ENCODE measurements around the gene PCDH19.

The PCDH19 gene

DNA sequence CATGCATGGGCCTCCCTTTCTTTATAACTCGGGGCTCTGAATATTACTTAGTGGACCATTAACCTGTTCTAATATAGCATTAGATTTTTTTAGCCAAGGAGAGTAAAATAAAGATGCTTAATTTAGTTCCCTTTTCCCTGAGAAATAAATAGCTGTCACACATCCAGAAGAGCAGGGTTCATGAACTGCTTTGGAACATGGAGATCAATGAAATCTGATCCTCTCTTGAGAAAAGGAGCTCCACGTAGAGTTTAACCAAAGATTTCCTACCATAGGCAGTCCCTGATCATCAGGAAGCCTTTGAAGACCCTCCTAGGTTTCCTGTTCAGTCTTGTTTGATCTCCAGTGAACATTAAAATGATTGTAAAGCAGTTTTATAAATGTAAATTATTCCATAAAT, 8.5 kb upstream of the PCDH19 start:
- TF ChIP-seq TOX (CRISPR knock-in tag; IDR thresholded peaks at IDR 0.05; ENCODE audit: borderline replicate concordance) (no peak), BACH2 (CRISPR knock-in tag; IDR thresholded peaks at IDR 0.05; ENCODE audit: borderline replicate concordance) (no peak), ESRRG (CRISPR knock-in tag; IDR thresholded peaks at IDR 0.05) (no peak), PPARA (CRISPR knock-in tag; IDR thresholded peaks at IDR 0.05; ENCODE audit: borderline replicate concordance) (no peak), ZC3H10 (CRISPR knock-in tag; IDR thresholded peaks at IDR 0.05) (no peak), OSR1 (CRISPR knock-in tag; IDR thresholded peaks at IDR 0.05) (no peak), TCF4 (CRISPR knock-in tag; IDR thresholded peaks at IDR 0.05; ENCODE audit: borderline replicate concordance) (no peak), ZNF565 (CRISPR knock-in tag; conservative IDR thresholded peaks at IDR 0.05; ENCODE audit: low read depth) (no peak)
- TF ChIP-seq, protein P1, sequence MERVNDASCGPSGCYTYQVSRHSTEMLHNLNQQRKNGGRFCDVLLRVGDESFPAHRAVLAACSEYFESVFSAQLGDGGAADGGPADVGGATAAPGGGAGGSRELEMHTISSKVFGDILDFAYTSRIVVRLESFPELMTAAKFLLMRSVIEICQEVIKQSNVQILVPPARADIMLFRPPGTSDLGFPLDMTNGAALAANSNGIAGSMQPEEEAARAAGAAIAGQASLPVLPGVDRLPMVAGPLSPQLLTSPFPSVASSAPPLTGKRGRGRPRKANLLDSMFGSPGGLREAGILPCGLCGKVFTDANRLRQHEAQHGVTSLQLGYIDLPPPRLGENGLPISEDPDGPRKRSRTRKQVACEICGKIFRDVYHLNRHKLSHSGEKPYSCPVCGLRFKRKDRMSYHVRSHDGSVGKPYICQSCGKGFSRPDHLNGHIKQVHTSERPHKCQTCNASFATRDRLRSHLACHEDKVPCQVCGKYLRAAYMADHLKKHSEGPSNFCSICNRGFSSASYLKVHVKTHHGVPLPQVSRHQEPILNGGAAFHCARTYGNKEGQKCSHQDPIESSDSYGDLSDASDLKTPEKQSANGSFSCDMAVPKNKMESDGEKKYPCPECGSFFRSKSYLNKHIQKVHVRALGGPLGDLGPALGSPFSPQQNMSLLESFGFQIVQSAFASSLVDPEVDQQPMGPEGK (CRISPR knock-in tag; IDR thresholded peaks at IDR 0.05; ENCODE audit: borderline replicate concordance): no peak
- no peak for ATAC-seq

DNA sequence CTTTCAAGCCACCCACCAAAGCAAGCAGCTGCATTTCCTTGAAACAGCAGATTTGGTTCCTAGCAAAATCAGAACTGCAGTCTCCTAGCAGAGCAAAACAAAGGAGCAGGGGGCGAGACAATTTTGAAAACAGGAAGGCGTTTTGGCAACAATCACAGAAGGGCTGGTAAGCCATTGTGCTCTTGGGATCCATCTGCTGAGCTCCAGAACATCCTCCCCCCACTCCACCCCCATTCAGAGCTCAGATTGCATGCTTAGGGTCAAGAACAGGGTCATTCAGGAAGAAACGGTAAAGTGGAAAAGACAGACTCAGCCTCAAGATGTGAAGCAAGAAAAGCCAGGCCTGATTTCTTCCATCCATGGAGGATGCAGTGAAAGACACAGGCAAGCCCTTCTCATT, 7.6 kb upstream of the PCDH19 start:
- no peak for TF ChIP-seq SNAI2 (CRISPR knock-in tag; IDR thresholded peaks at IDR 0.05)
- TF ChIP-seq ZNF565 (CRISPR knock-in tag; conservative IDR thresholded peaks at IDR 0.05; ENCODE audit: low read depth): no peak
- no peak for TF ChIP-seq ZFP3 (CRISPR knock-in tag; IDR thresholded peaks at IDR 0.05)
- TF ChIP-seq RARB (CRISPR knock-in tag; IDR thresholded peaks at IDR 0.05): no peak
- TF ChIP-seq TOX (CRISPR knock-in tag; IDR thresholded peaks at IDR 0.05; ENCODE audit: borderline replicate concordance): no peak
- TF ChIP-seq BACH2 (CRISPR knock-in tag; IDR thresholded peaks at IDR 0.05; ENCODE audit: borderline replicate concordance): no peak
- TF ChIP-seq TCF4 (CRISPR knock-in tag; IDR thresholded peaks at IDR 0.05; ENCODE audit: borderline replicate concordance): no peak
- TF ChIP-seq, protein P2, sequence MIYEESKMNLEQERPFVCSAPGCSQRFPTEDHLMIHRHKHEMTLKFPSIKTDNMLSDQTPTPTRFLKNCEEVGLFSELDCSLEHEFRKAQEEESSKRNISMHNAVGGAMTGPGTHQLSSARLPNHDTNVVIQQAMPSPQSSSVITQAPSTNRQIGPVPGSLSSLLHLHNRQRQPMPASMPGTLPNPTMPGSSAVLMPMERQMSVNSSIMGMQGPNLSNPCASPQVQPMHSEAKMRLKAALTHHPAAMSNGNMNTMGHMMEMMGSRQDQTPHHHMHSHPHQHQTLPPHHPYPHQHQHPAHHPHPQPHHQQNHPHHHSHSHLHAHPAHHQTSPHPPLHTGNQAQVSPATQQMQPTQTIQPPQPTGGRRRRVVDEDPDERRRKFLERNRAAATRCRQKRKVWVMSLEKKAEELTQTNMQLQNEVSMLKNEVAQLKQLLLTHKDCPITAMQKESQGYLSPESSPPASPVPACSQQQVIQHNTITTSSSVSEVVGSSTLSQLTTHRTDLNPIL (CRISPR knock-in tag; IDR thresholded peaks at IDR 0.05; ENCODE audit: low read depth): no peak
- TF ChIP-seq ARNTL (CRISPR knock-in tag; IDR thresholded peaks at IDR 0.05; ENCODE audit: borderline replicate concordance, low read depth): no peak
- TF ChIP-seq ISL1 (CRISPR knock-in tag; IDR thresholded peaks at IDR 0.05): no peak
- no peak for TF ChIP-seq ZC3H10 (CRISPR knock-in tag; IDR thresholded peaks at IDR 0.05)
- TF ChIP-seq PPARA (CRISPR knock-in tag; IDR thresholded peaks at IDR 0.05; ENCODE audit: borderline replicate concordance): no peak
- no peak for TF ChIP-seq ZFP30 (CRISPR knock-in tag; IDR thresholded peaks at IDR 0.05)
- TF ChIP-seq ESRRG (CRISPR knock-in tag; IDR thresholded peaks at IDR 0.05): no peak
- no peak for TF ChIP-seq ZNF8 (CRISPR knock-in tag; IDR thresholded peaks at IDR 0.05)
- TF ChIP-seq GLIS3 (CRISPR knock-in tag; IDR thresholded peaks at IDR 0.05): no peak
- no peak for TF ChIP-seq CSDC2 (CRISPR knock-in tag; IDR thresholded peaks at IDR 0.05)
- no peak for ATAC-seq

DNA sequence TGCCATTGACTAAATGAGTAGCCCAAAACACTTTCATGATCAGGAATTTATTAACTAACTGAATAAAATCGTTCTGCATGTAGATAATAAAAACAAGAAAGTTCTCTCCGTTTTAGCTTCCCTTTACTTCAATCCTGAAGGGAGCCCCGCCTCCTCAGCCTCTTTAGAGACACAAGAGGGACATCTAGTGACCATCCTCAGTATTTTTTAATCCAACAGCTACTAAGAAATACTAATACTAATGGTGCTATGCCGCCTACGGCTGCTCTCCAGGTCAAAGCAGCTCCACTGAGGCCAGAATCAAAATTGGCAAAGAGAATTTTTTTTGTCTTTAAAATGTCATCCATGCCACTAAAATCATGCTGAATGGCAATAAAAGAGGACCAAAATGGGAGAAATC, 3.2 kb upstream of the PCDH19 start:
- TF ChIP-seq ISL1 (CRISPR knock-in tag; IDR thresholded peaks at IDR 0.05) (no peak), RARB (CRISPR knock-in tag; IDR thresholded peaks at IDR 0.05) (no peak), TCF4 (CRISPR knock-in tag; IDR thresholded peaks at IDR 0.05; ENCODE audit: borderline replicate concordance) (no peak), ZNF70 (CRISPR knock-in tag; IDR thresholded peaks at IDR 0.05) (no peak), ZFP30 (CRISPR knock-in tag; IDR thresholded peaks at IDR 0.05) (no peak), ZNF565 (CRISPR knock-in tag; conservative IDR thresholded peaks at IDR 0.05; ENCODE audit: low read depth) (no peak), ZC3H10 (CRISPR knock-in tag; IDR thresholded peaks at IDR 0.05) (no peak)
- TF ChIP-seq, protein P3, sequence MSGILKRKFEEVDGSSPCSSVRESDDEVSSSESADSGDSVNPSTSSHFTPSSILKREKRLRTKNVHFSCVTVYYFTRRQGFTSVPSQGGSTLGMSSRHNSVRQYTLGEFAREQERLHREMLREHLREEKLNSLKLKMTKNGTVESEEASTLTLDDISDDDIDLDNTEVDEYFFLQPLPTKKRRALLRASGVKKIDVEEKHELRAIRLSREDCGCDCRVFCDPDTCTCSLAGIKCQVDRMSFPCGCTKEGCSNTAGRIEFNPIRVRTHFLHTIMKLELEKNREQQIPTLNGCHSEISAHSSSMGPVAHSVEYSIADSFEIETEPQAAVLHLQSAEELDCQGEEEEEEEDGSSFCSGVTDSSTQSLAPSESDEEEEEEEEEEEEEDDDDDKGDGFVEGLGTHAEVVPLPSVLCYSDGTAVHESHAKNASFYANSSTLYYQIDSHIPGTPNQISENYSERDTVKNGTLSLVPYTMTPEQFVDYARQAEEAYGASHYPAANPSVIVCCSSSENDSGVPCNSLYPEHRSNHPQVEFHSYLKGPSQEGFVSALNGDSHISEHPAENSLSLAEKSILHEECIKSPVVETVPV (CRISPR knock-in tag; IDR thresholded peaks at IDR 0.05): no peak
- TF ChIP-seq, protein P1 (CRISPR knock-in tag; IDR thresholded peaks at IDR 0.05; ENCODE audit: borderline replicate concordance): no peak
- ATAC-seq: peak; percentile 86
